Adrenal gland (tissue), 12 donors: ENCODE results near the gene PLEKHG4B. TPM values are rescaled to one million over a fixed set of nuclear protein-coding genes. Genes with fewer than 3 reads are reported as not detected.

Source experiments
- DNase-seq, 7 donors: peaks; one replicate each; pipeline ENCODE4 v3.0.0-alpha.2; 2019 to 2020
- H3K27ac ChIP-seq, 5 donors: fragments of 200-600 bp; sonication (generic) in 4 of 5; 1 replicate in 3 of 5; 2 replicates in 2 of 5; pipeline versions ENCODE4 v1.5.1 to v1.8.0; 2016 to 2020; ENCODE audit warnings: mild to moderate bottlenecking in 1 of 5
- H3K27me3 ChIP-seq: fragments of 200-600 bp; 2 replicates; pipeline ENCODE4 v1.8.0; 2021
- H3K36me3 ChIP-seq, 2 donors: fragments of 200-600 bp; replicated peaks in 1 of 2; 1 replicate in 1 of 2; 2 replicates in 1 of 2; pipeline versions ENCODE4 v1.5.1 to v1.8.0; 2018 to 2022
- H3K4me1 ChIP-seq, 2 donors: fragments of 200-600 bp; replicated peaks in 1 of 2; 1 replicate in 1 of 2; 2 replicates in 1 of 2; pipeline versions ENCODE4 v1.5.1 to v1.8.0; 2018 to 2021
- H3K4me3 ChIP-seq, 4 donors: fragments of 200-600 bp; sonication (generic) in 3 of 4; one replicate each; pipeline ENCODE4 v1.5.1; 2016 to 2018
- H3K9me3 ChIP-seq, 3 donors: fragments of 200-600 bp; sonication (generic) in 1 of 3; replicated peaks in 1 of 3; 1 replicate in 2 of 3; 2 replicates in 1 of 3; pipeline versions ENCODE4 v1.5.1 to v1.8.0; 2016 to 2021
- CTCF ChIP-seq, 6 experiments: fragments of 450-650 bp in 4 of 6; fragments of 200-600 bp in 2 of 6; sonication (generic) in 1 of 6; IDR thresholded peaks; 1 replicate in 5 of 6; 2 replicates in 1 of 6; pipeline versions ENCODE4 v1.5.1 to v1.8.0; 2016 to 2021; ENCODE audit warnings: antibody characterized with exemption in 6 of 6, mild to moderate bottlenecking in 2 of 6, moderate library complexity in 1 of 6
- POLR2A ChIP-seq, 2 donors: fragments of 450-650 bp; IDR thresholded peaks; one replicate each; pipeline ENCODE4 v1.6.1; 2017; ENCODE audit warnings: antibody characterized with exemption in 2 of 2, mild to moderate bottlenecking in 2 of 2, moderate library complexity in 1 of 2
- WGBS, 4 donors: extraction: QIAGEN DNeasy Blood & Tissue Kit in 2 of 4; methylation state at CpG; one replicate each; pipeline versions ENCODE4 v1.1.5 to v1.1.7; 2013 to 2017; 5-methylcytosine and 5-hydroxymethylcytosine counted together
- intact Hi-C, 2 donors: fragments of 100-400 bp; cut with DNase I; formaldehyde crosslinking; loops; one replicate each; pipeline versions ENCODE4 v1.14.1 to v1.15.0; 2022 to 2023
- polyA plus RNA-seq, 3 donors: library from polyadenylated mRNA; stranded (reverse); fragments of 200-250 nt in 2 of 3; fragments of 350-450 nt in 1 of 3; fragmentation: Illumina TruSeq in 1 of 3; extraction: RNeasy Lipid Tissue Mini Kit (QIAGEN cat#74804) in 1 of 3; gene quantifications; one replicate each; pipeline ENCODE4 v1.2.3, GENCODE V29; 2013 to 2014
- total RNA-seq, 9 donors: library from RNA; depleted of rRNA in 4 of 9; stranded (reverse); fragments of >200 nt in 4 of 9; fragments of 120-200 nt in 1 of 9; fragmentation: NEBNext Ultra II Directional in 1 of 9; extraction: Animal tissue kit (Norgen Biotek cat#: 25700) in 1 of 9; gene quantifications; one replicate each; pipeline versions ENCODE4 v1.1.0 to v1.2.4, GENCODE V29; 2013 to 2023
- donor health status: healthy with polysubstance abuse.
- donor health status: Bipolar disorder and iron deficiency.
- donor health status: DM: yes; HTN: yes; CAD: no.
- donor health status: DM: no; HTN: no; CAD: no.
- donor health status: DM: no; HTN: no; CAD: no.
- donor health status: DM: yes; HTN: yes; CAD: no.

The PLEKHG4B gene
- total and polyA plus RNA-seq, 12 donors, result 0.03 to 3.4 (median 0.12) TPM

DNA sequence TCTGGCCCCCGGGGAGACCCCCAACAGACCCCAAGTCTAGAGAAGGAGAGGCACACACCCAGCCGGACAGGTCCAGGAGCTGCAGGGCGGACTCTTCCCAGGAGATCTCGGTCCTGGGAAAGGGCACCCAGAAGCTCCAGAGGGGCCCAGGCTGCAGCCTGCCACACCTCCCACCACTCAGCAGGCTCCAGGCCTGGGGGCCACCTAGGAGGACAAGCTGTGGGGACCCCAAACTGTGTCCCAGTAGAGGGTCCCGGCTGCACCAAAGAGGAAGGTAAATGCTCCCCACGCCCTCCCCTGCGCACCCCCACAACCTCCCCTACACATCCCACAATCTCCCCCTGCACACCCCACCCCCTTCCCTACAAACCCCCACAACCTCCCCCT is 48.5 kb downstream of the PLEKHG4B start:
- 75 to 96% (median 89%) methylated on average over 3 to 7 of the region's 7 CpGs for whole genome bisulfite sequencing, 4 donors
- DNase-seq, result no peak
- Histone ChIP-seq H3K27ac (no peak overlapping the region), H3K27me3 (peaks cover 10% of the 10 kb centered on the region), H3K4me3 (no peak overlapping the region), H3K9me3 (no peaks in the 10 kb centered on the region), H3K36me3 (no peaks in the 10 kb centered on the region), H3K4me1 (no peaks in the 10 kb centered on the region)
- intact Hi-C loops, result no loop called here
- TF ChIP-seq POLR2A (IDR thresholded peaks at IDR 0.05), result no peak
- TF ChIP-seq CTCF (IDR thresholded peaks at IDR 0.05), result no peak

GRCh38 chr5:141211-141610 is 49.2 kb downstream of the PLEKHG4B start:
- no peak for DNase-seq
- Histone ChIP-seq H3K27me3 (peaks cover 10% of the 10 kb centered on the region), H3K4me1 (no peaks in the 10 kb centered on the region), H3K36me3 (no peaks in the 10 kb centered on the region), H3K27ac (no peak overlapping the region), H3K4me3 (no peak overlapping the region), H3K9me3 (no peaks in the 10 kb centered on the region)
- 78 to 90% (median 81%) methylated on average over 8 to 13 of the region's 13 CpGs for WGBS, 4 donors
- intact Hi-C loops, result no loop called here
- no peak for TF ChIP-seq POLR2A (IDR thresholded peaks at IDR 0.05)

DNA sequence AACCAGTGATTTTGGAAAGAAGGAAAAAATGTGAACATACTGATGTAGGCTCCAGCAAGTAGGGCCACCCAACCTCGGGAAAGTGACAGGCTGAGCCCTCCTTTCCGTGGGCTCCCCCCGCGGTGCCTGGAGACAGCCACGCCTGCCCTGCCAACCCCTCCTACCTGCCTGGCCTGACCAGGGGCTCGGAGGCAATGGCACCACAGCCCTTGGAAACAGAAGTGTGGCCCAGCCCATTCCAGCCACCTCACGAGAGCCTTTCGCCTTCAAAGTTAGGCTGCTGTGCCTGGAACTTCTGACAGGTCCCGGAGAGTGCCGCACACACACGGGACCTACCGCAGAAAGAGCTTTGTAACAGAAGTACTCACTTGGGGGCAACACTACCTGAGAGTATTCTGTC is 49.8 kb downstream of the PLEKHG4B start:
- no peak for DNase-seq
- Histone ChIP-seq H3K9me3 (no peaks in the 10 kb centered on the region), H3K4me3 (no peak overlapping the region), H3K27ac (no peak overlapping the region), H3K27me3 (peaks cover 10% of the 10 kb centered on the region), H3K36me3 (no peaks in the 10 kb centered on the region), H3K4me1 (no peaks in the 10 kb centered on the region)
- no peak for TF ChIP-seq CTCF (IDR thresholded peaks at IDR 0.05)
- TF ChIP-seq POLR2A (IDR thresholded peaks at IDR 0.05), result no peak
- intact Hi-C loops, result no loop called here
- 85 to 88% (median 86%) methylated on average over 7 to 12 of the region's 12 CpGs for WGBS, 4 donors

GRCh38 chr5:142246-142810 is 50.4 kb downstream of the PLEKHG4B start:
- TF ChIP-seq CTCF (IDR thresholded peaks at IDR 0.05), result no peak
- TF ChIP-seq POLR2A (IDR thresholded peaks at IDR 0.05), result no peak
- no peaks in the 10 kb centered on the region for H3K4me1 ChIP-seq
- intact Hi-C loops, result no loop called here
- H3K27me3 ChIP-seq, result peaks cover 10% of the 10 kb centered on the region
- no peak overlapping the region for H3K4me3 ChIP-seq
- no peak overlapping the region for H3K27ac ChIP-seq
- no peaks in the 10 kb centered on the region for H3K36me3 ChIP-seq
- DNase-seq, result no peak
- 85 to 92% (median 88%) methylated on average over 18 of the region's 18 CpGs for WGBS, 4 donors
- no peaks in the 10 kb centered on the region for H3K9me3 ChIP-seq

GRCh38 chr5:143041-143440 is 51.1 kb downstream of the PLEKHG4B start:
- Histone ChIP-seq H3K36me3 (no peaks in the 10 kb centered on the region), H3K27ac (no peak overlapping the region), H3K4me1 (no peaks in the 10 kb centered on the region), H3K27me3 (peaks cover 10% of the 10 kb centered on the region), H3K9me3 (peaks cover 0 to 7% (median 0%) of the 10 kb centered on the region in 3 donors), H3K4me3 (no peak overlapping the region)
- WGBS, 4 donors, result 67 to 82% (median 77%) methylated on average over 8 to 17 of the region's 17 CpGs
- no peak for TF ChIP-seq POLR2A (IDR thresholded peaks at IDR 0.05)
- TF ChIP-seq CTCF (IDR thresholded peaks at IDR 0.05), result no peak
- intact Hi-C loops, result no loop called here
- no peak for DNase-seq
